ENCODE results near the gene LYPD3.

LYPD3 gene

DNA sequence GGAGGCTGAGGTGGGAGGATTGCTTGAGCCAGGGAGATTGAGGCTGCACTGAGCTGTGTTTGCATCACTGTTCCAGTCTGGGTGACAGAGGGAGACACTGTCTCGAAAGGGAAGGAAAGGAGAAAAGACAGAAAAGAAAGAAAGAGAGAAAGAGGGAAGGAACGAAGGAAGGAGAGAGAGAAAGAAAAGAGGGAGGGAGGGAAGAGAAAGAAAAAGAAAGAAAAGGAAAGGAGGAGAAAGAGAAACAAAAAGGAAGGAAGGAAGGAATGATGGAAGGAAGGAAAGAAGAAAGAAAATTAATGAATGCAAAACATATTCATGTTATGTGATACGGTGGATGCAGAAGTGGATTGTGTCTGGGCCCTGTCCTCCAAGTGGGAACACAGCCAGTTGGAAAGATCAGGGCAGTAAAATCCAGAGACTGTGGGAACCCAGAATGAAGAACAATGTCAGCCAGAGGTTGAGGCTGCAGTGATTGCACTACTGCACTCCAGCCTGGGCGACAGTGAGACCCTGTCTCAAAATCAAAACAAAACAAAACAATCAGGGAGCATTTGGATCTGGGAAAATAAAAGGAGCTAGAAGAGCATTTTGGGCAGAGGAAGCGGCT lies 32.9 kb upstream of the LYPD3 start:
- Histone ChIP-seq H3K79me2 (ENCODE audit: insufficient read depth, low read length) (no peaks in the 10 kb centered on the region), H3K9me2 (ENCODE audit: low read depth, low read length) (no peaks in the 10 kb centered on the region), H3K27me3 (ENCODE audit: insufficient read depth, low read length) (no peaks in the 10 kb centered on the region), H3K36me3 (ENCODE audit: insufficient read depth, low read length) (peaks cover 5% of the 10 kb centered on the region; the same call in 1 of the 2 replicates), H3K9ac (ENCODE audit: low read length) (no peak overlapping the region), H3K27ac (ENCODE audit: low read depth, low read length, poor library complexity, severe bottlenecking) (no peak overlapping the region), H2AFZ (ENCODE audit: low read length) (no peak overlapping the region), H3K4me2 (ENCODE audit: low read length) (no peak overlapping the region), H3K4me3 (ENCODE audit: low read depth, low read length, poor library complexity, severe bottlenecking) (no peak overlapping the region), H3F3A (ENCODE audit: insufficient read depth, low read length) (no peaks in the 10 kb centered on the region), H4K20me1 (ENCODE audit: insufficient read depth, low read length) (no peaks in the 10 kb centered on the region), H3K4me1 (ENCODE audit: insufficient read depth, low read length, severe bottlenecking) (peaks cover 7% of the 10 kb centered on the region), H3K9me3 (ENCODE audit: low read length) (no peaks in the 10 kb centered on the region)
- no peak for TF ChIP-seq CTCF (IDR thresholded peaks at IDR 0.05; ENCODE audit: low read length)

DNA sequence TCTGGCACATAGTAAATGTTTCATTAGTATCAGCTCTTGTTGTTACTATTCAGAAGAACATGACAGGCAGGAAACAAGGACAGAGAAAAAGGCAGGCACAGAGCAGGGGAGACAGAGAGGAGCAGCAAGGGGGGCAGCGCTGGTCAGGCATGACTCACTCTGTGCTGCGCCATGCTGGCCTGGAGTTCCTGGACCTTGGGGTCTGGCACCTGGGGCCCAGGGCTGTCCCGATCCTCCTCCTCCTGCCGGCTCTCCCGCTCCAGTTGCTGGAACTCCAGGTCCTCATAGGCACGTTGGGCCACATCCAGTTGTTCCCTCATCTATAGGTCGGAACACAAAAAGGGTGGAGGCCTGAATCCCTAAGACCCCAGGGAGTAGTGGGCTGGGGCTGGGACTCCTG lies 31.6 kb upstream of the LYPD3 start:
- Histone ChIP-seq H3K4me3 (ENCODE audit: low read depth, low read length, poor library complexity, severe bottlenecking) (no peak overlapping the region), H2AFZ (ENCODE audit: low read length) (no peak overlapping the region), H3K36me3 (ENCODE audit: insufficient read depth, low read length) (peaks cover 5% of the 10 kb centered on the region; the same call in 1 of the 2 replicates), H3K9me3 (ENCODE audit: low read length) (no peaks in the 10 kb centered on the region), H3K9me2 (ENCODE audit: low read depth, low read length) (no peaks in the 10 kb centered on the region), H4K20me1 (ENCODE audit: insufficient read depth, low read length) (no peaks in the 10 kb centered on the region), H3K4me1 (ENCODE audit: insufficient read depth, low read length, severe bottlenecking) (no peaks in the 10 kb centered on the region), H3F3A (ENCODE audit: insufficient read depth, low read length) (no peaks in the 10 kb centered on the region), H3K27ac (ENCODE audit: low read depth, low read length, poor library complexity, severe bottlenecking) (no peak overlapping the region), H3K27me3 (ENCODE audit: insufficient read depth, low read length) (no peaks in the 10 kb centered on the region), H3K9ac (ENCODE audit: low read length) (no peak overlapping the region), H3K4me2 (ENCODE audit: low read length) (no peak overlapping the region), H3K79me2 (ENCODE audit: insufficient read depth, low read length) (no peaks in the 10 kb centered on the region)
- TF ChIP-seq CTCF (IDR thresholded peaks at IDR 0.05; ENCODE audit: low read length) = no peak
- TF ChIP-seq EZH2 (IDR thresholded peaks at IDR 0.05; ENCODE audit: borderline replicate concordance, low read length) = no peak

DNA sequence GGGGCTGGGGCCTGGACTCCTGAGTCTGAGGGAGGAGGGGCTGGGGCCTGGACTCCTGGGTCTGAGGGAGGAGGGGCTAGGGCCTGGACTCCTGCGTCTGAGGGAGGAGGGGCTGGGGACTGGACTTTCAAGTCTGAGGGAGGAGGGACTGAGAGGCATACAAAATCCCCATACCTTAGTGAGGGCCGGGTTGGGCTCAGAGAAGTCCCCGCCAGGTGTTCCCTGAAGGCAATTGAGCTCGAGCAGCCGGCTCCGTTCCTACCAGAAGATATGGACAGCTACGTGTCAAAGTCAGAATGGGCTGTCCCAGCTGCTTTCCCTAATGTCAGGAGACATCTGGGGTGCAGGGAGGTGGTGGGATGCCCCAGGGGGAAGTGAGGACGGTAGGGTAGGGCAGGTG lies 29.7 kb upstream of the LYPD3 start:
- H3K9me2 ChIP-seq (ENCODE audit: low read depth, low read length) = no peaks in the 10 kb centered on the region
- TF ChIP-seq EZH2 (IDR thresholded peaks at IDR 0.05; ENCODE audit: borderline replicate concordance, low read length) (no peak), CTCF (IDR thresholded peaks at IDR 0.05; ENCODE audit: low read length) (no peak)

More for the DNA sequence above, 29.7 kb upstream of the LYPD3 start:
- H3K27me3 ChIP-seq (ENCODE audit: insufficient read depth, low read length) = no peaks in the 10 kb centered on the region
- no peaks in the 10 kb centered on the region for H3K79me2 ChIP-seq (ENCODE audit: insufficient read depth, low read length)
- no peak overlapping the region for H3K4me3 ChIP-seq (ENCODE audit: low read depth, low read length, poor library complexity, severe bottlenecking)
- no peak overlapping the region for H2AFZ ChIP-seq (ENCODE audit: low read length)
- no peak overlapping the region for H3K4me2 ChIP-seq (ENCODE audit: low read length)
- peaks cover 5% of the 10 kb centered on the region for H3K36me3 ChIP-seq (ENCODE audit: insufficient read depth, low read length)
- H4K20me1 ChIP-seq (ENCODE audit: insufficient read depth, low read length) = no peaks in the 10 kb centered on the region
- H3F3A ChIP-seq (ENCODE audit: insufficient read depth, low read length) = no peaks in the 10 kb centered on the region
- H3K27ac ChIP-seq (ENCODE audit: low read depth, low read length, poor library complexity, severe bottlenecking) = no peak overlapping the region
- no peaks in the 10 kb centered on the region for H3K4me1 ChIP-seq (ENCODE audit: insufficient read depth, low read length, severe bottlenecking)
- no peaks in the 10 kb centered on the region for H3K9me3 ChIP-seq (ENCODE audit: low read length)
- H3K9ac ChIP-seq (ENCODE audit: low read length) = no peak overlapping the region

Measured in OCI-LY1 (cell line).